Left renal cortex interstitium (tissue), 4 donors: Measurements from ENCODE around the gene SLC22A12. TPM values are rescaled to one million over a fixed set of nuclear protein-coding genes. Genes with fewer than 3 reads are reported as not detected.

Experiments
- DNase-seq, 4 donors: peaks; one replicate each; pipeline ENCODE4 v3.0.0-alpha.2; 2013; ENCODE audit warnings: low read depth in 4 of 4, low spot score in 2 of 4, missing footprints in 1 of 4
- polyA plus RNA-seq, 4 donors: library from polyadenylated mRNA; unstranded; fragments of 120-200 nt; gene quantifications; one replicate each; pipeline ENCODE4 v1.2.1, GENCODE V29; 2013; ENCODE audit not compliant: insufficient read length in 4 of 4

SLC22A12 gene
- polyA plus RNA-seq, 4 donors: 3.6 to 5.6 (median 5.5) TPM

GRCh38 chr11:64642871-64643255, 51.8 kb downstream of the SLC22A12 start:
- DNase-seq: no peak

- peak in 1 of 4 donors; percentile 46 for DNase-seq
Observed at GRCh38 chr11:64643256-64643881, 52.3 kb downstream of the SLC22A12 start.

GRCh38 chr11:64643920-64644646, 53.1 kb downstream of the SLC22A12 start:
- no peak for DNase-seq

GRCh38 chr11:64644647-64645275, 53.7 kb downstream of the SLC22A12 start:
- DNase-seq: no peak

GRCh38 chr11:64647019-64647779, 56.2 kb downstream of the SLC22A12 start:
- DNase-seq: no peak

- no peak for DNase-seq
Observed at GRCh38 chr11:64648551-64648950, 57.5 kb downstream of the SLC22A12 start.

- DNase-seq: no peak
Observed at GRCh38 chr11:64649291-64649697, 58.3 kb downstream of the SLC22A12 start.

- no peak for DNase-seq
Observed at GRCh38 chr11:64650923-64651523, 60.0 kb downstream of the SLC22A12 start.

Other genes starting within 250 kb of the SLC22A12 start
- gene RPS6KA4, start 232.1 kb upstream of the SLC22A12 start, polyA plus RNA-seq: 10 to 100 TPM; 11.0 to 17.4 (median 15.0) TPM
- gene SLC22A11, start 35.3 kb upstream of the SLC22A12 start, polyA plus RNA-seq: 10 to 100 TPM; 22.2 to 34.4 (median 28.6) TPM
- gene NRXN2, start 132.0 kb downstream of the SLC22A12 start, polyA plus RNA-seq: 10 to 100 TPM; 11.7 to 27.2 (median 24.9) TPM
- 1 to 10 TPM; 3.2 to 7.8 (median 4.5) TPM for gene RASGRP2, start 152.9 kb downstream of the SLC22A12 start, polyA plus RNA-seq
- 1 to 10 TPM; 1.6 to 3.0 (median 2.1) TPM for gene PYGM, start 168.8 kb downstream of the SLC22A12 start, polyA plus RNA-seq
- 100 to 1,000 TPM; 263 to 497 (median 371) TPM for gene SF1, start 187.3 kb downstream of the SLC22A12 start, polyA plus RNA-seq
- gene MAP4K2, start 212.0 kb downstream of the SLC22A12 start, polyA plus RNA-seq: 10 to 100 TPM; 17.8 to 25.7 (median 24.2) TPM
- gene MEN1, start 219.3 kb downstream of the SLC22A12 start, polyA plus RNA-seq: 10 to 100 TPM; 31.6 to 53.5 (median 42.7) TPM